Measurements from ENCODE around the gene MALRD1. TPM values are rescaled to one million over a fixed set of nuclear protein-coding genes. Genes with fewer than 3 reads are reported as not detected.
"Not testable (repeated sequence)": the region's sequence is repeated elsewhere in the genome, so short reads cannot be mapped to it uniquely, and the experiment has no call there.

Gene MALRD1
- polyA plus RNA-seq, 1 donor: 1.4 TPM

- DNase-seq: no peak
Measured at GRCh38 chr10:19724287-19724686, 675.7 kb downstream of the MALRD1 start.

DNA sequence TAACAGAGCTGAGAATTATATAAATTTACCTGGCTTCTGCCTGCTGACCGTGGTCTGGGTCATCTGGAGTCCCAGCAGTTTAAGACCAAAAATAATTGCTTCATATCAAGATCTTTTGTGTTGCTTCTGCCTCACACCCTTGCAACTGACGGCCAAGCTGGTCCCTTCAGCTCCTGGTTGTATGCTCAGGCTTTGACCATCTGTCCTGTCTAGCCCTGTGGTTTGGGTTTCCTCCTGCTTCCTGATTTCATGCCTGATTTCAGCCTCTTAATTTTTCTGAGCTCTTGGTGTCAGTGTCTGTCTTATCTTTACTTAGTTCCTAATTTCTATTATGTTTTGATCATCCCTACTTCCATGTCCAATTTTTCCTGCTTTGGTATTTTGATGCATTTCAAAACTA, 679.8 kb downstream of the MALRD1 start:
- no peak for DNase-seq

DNA sequence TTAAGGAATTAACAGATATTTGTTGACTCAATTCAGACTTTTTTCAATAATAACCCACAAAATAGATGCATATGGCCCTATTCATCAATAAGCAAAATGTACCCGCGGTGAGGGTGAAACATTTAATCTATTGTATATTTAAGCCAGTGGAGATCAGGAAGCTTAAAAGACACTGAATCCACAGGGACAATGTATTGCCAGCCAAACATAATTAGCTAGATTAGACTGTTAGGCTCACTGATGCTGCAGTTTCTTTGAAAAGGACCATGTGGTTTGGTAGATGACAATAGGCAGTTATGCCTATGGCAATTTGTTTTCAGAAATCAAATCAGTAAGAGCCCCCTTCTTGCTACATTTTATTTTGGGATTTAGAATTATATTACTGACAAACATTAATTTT, 680.4 kb downstream of the MALRD1 start:
- DNase-seq: no peak

GRCh38 chr10:19730167-19730906, 681.7 kb downstream of the MALRD1 start:
- peak; percentile 38 for DNase-seq

DNA sequence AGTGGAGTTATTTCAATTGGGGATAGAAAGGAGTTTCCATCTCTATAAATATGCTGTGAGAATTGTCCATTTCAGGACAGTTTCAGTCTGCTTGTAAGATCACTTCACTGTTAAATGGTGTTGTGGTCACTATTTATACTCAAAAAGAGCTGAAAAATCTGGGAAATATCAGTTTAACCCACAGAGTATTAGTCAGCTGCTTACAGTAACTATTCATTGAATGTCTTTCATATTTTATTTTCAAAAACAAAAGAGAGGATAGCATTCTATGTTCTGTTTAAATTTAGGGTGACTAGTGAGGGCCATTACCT, 682.3 kb downstream of the MALRD1 start:
- no peak for DNase-seq

- no peak for DNase-seq
Measured at GRCh38 chr10:19731560-19731959, 683.0 kb downstream of the MALRD1 start.

GRCh38 chr10:19738440-19738839, 689.8 kb downstream of the MALRD1 start:
- no peak for DNase-seq

- not testable (repeated sequence) for DNase-seq
Measured at GRCh38 chr10:19739232-19739631, 690.6 kb downstream of the MALRD1 start.

GRCh38 chr10:19742144-19742543, 693.5 kb downstream of the MALRD1 start:
- not testable (repeated sequence) for DNase-seq

GRCh38 chr10:19745672-19746071, 697.1 kb downstream of the MALRD1 start:
- no peak for DNase-seq

- no peak for DNase-seq
Measured at GRCh38 chr10:19749185-19749729, 700.7 kb downstream of the MALRD1 start.

DNA sequence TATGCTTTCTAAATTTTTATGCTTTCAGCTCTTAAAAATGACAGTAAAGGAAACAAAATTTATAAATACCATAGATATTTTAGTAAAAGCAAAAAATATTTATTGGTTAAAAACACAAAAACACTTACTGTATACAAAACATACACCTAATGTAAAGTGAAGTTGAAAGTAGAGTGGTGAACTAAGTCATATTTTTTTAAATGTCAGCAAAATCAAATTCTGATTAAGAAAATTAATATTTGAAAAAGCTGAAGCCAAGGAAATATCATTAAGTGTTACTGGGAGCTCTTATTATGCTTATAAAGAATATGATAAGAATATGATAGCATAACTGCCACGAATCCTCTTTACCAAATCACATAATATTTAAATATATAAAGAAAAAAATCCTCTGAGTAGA, 702.4 kb downstream of the MALRD1 start:
- DNase-seq: no peak

DNA sequence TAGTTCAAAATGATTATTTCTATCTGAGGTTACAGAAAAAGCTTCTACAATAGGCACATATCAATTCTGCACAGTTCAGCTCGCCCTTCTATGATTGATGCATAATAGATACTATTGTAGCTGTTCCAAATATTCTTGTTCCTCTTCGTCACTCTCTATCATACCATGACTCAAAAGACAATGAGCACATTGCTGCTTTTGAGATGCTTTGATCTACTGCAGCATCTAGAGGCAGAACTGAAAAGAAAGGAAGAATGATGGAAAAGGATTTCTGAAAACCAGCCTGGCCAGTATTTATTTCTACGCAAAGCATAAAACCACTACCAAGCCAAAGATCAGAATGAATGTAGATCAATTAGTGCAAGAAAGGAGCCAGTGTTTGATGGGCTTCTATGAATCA, 708.3 kb downstream of the MALRD1 start:
- no peak for DNase-seq

- no peak for DNase-seq
Measured at GRCh38 chr10:19762026-19762425, 713.4 kb downstream of the MALRD1 start.

- no peak for DNase-seq
Measured at GRCh38 chr10:19764111-19764510, 715.5 kb downstream of the MALRD1 start.

DNA sequence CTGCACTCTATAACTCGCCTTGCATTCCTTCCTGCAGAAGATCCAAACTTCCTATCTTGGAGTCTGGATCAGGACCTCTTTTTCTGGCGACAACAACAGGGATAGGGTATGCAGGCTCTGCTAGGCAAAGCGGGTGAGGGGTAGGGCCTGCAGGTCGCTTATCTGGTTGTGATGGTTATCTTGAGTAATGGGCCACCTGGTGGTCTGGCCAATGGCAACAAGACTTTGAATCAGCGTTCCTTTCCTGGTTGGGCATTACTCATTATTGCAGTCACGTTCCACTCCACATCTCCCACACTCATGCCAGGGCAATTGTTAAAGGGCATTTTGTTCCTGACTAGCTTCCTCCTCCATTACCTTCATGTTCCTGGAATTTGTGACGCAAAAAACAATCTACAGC, 719.3 kb downstream of the MALRD1 start:
- no peak for DNase-seq

GRCh38 chr10:19769826-19770225, 721.2 kb downstream of the MALRD1 start:
- not testable (repeated sequence) for DNase-seq

- DNase-seq: no peak
Measured at GRCh38 chr10:19772972-19773371, 724.4 kb downstream of the MALRD1 start.

DNA sequence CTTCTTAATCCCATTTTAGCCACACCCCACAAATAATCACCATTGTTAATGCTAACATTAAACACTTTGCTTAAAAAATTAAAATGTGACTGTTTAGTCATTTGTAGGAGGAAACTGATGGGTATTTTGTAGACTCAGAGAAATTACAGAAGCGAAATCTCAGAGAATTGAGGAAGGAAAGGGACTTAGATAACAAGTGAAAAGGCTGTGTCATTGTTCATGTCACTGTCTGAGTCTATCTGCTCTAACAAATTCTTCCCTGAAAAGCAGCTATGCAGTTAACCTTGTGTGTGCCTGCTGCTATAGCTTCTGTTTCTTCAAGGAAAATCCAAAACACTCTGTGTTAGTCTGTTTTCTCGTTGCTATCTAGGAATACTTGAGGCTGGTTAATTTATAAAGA, 726.7 kb downstream of the MALRD1 start:
- DNase-seq: no peak

GRCh38 chr10:19777806-19778205, 729.2 kb downstream of the MALRD1 start:
- DNase-seq: no peak

DNA sequence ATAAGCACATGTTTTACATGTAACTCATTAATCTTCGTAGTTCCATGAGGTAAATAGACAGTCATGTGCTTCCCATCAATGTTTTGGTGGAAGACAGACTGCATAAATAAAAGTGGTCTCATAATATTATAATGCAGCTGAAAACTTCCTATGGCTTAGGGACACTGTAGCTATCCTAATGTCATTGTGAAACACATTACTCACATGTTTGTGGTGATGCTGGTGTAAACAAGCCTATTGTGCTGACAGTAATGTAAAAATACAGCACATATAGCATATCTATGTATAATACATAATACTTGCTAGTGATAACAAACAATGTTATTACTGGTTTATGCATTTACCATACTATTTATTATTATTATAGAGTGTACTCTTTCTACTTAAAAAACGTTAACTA, 730.4 kb downstream of the MALRD1 start:
- no peak for DNase-seq

DNA sequence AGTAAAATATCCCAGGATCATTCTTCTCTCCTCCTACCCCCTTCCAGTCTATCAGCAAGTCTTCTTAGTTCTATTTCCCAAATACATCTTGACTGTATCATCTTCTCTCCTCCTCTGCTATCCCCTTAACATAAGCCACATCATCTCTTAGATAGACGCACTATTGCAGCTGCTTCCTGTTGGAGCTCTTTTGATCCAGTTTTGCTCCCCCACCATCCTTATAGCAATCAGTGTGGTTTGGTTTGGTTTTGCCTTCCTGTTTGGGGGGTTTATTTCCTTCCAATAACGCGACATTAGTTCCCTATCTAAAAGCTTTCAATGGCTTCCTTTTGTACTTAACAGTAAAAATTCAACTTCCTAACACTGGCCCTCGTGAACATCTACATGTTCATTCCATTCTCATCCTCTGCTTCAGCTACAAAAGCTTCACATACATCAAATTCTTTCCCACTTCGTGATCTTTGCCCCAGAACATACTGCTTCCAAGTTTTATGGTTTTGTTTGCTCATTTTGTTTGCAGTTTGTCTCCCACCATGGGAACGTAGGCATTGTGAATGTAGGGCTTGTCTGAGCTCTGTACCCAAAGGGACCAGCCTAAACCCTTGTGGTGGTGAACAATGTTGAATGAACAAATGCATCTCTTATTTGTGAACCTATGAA, 734.0 kb downstream of the MALRD1 start:
- no peak for DNase-seq

- no peak for DNase-seq
Measured at GRCh38 chr10:19783721-19784120, 735.1 kb downstream of the MALRD1 start.
